ENCODE measurements around the gene BCL11B.

DNA sequence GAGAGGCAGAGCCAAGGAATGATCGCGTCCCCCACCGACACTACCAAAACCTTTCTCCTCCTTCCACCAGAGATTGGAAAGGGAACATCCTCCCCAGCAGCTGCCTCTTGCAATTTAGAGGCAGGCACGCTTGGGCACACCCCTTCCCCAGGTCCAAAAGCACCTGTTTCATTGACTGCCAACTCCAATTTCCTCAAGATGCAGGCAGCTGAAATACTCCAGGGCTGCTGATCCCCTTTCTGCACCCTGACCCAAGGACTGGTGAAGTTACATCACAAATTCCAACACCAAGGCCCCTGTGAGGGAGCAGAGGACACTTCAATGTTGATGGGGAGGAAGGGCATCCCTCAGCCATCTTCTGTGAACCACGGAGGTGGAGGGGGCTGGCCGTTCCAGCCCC lies 33.8 kb downstream of the BCL11B start:
- TF ChIP-seq CTCF (IDR thresholded peaks at IDR 0.05), result no peak
- no peak for TF ChIP-seq EZH2 (IDR thresholded peaks at IDR 0.05; ENCODE audit: borderline replicate concordance, insufficient read depth, low read depth, low read length, poor library complexity, severe bottlenecking)
